CD4-positive, alpha-beta T cell treated with Interleukin-2 at 100 ng/mL for 4 hours (primary cell): ENCODE results near the gene RAB7A.
"Not testable (repeated sequence)": the region's sequence is repeated elsewhere in the genome, so short reads cannot be mapped to it uniquely, and the experiment has no call there.

Experiments
- DNase-seq: peaks from one replicate; pipeline ENCODE4 v3.0.0-alpha.2; 2020; ENCODE audit warnings: low spot score

RAB7A gene

DNA sequence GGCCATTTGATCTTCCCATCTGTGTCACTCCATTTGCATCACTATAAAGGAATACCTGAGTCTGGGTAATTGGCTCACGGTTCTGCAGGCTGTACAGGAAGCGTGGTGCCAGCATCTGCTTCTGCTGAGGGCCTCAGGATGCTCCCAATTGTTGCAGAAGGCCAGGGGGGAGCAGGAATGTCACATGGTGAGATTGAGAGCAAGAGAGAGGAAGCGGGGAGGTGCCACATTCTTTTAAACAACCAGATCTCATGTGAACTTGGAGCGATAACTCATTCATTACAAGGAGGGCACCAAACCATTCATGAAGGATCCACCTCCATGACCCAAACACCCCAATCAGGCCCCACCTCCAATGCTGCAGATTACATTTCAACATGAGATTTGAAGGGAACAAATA, 13.1 kb upstream of the RAB7A start:
- DNase-seq = no peak

GRCh38 chr3:128714887-128715491, 11.0 kb upstream of the RAB7A start:
- DNase-seq = peak; percentile 28

DNA sequence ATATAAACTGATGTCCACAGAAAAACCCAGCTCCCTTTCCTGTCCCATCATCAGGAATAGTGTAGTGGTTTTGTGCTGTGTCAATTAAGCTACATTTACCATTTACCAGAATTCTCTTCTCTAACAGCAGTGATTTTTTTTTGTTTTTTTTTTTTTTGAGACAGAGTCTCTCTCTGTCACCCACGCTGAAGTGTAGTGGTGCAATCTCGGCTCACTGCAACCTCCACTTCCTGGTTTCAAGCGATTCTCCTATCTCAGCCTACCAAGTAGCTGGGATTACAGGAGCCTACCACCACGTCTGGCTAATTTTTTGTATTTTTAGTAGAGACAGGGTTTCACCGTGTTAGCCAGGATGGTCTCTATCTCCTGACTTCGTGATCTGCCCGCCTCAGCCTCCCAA, 7.1 kb upstream of the RAB7A start:
- DNase-seq = not testable (repeated sequence)

DNA sequence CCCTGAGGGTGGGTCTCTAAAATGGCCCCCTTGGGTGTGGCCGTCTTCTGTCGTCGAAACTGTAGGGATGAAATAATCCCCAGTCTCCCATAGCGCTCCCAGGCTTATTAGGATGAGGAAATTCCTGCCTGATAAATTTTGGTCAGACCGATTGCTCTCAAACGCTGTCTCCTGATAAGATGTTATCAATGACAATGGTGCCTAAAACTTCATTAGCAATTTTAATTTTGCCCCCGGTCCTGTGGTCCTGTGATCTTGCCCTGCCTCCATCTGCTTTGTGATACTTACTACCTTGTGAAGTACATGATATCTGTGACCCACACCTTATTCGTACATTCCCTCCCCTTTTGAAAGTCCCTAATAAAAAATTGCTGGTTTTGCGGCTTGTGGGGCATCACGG, 5.1 kb upstream of the RAB7A start:
- no peak for DNase-seq

GRCh38 chr3:128723477-128723876, 2.5 kb upstream of the RAB7A start:
- DNase-seq = no peak

DNA sequence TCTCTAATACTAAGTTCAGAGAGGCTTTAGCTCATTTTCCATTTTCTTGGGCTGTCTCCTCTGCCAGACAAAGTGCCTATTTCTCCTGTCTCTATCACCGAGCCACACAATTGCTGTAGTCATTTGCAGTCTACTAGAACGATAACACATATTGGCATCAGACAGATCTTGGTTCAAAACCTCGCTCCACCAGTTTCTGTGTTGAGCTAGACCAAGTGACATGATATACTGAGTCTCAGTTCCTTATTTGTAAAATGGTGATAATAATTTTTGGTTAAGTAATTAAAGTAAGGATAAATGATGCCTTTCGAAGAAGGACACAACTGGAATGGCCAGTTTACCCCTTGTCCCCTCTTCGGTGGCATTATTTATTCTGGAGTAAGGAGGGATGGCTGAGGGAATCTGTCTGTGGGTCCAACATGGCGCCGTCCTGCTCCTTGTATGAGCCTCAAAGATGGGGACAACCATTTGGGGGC, 398 bp upstream of the RAB7A start:
- DNase-seq = no peak

DNA sequence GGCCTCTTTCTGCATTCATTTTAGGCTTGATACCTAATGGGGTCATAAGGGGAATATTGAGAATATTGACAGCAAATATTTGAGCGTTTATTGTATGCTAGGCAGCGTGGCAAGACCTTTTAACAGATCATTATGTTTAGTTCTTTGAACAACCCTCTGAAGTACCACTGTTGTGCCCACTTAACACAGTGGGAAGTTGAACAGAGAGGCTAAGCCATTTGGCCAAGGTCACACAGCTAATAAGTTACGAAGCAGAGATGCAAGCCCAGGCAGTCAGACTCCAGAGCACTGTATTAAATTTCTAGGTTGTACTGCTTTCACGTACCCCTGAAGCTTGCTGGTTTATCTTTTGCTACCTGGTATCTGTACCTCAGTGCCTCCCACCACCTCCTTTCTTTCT, 1.1 kb downstream of the RAB7A start:
- no peak for DNase-seq

DNA sequence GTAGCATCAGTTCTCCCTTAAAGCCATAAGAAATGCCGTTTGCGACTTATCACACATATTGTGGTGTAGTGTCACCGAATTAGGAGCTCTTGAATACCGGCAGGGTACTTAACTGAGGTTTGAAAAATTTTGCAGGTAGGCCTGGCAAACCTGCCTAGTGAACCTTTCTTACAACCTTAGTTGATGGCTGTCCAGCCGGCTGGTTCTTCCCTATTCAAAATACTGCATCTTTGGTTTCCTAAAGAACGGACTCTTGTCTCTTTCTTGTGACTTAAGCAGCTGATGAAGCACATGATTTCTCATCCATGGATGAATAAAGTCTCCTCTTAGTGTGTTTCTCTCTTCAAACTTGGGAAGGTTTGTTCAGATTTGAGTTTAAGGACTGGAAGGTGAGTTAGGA, 1.5 kb downstream of the RAB7A start:
- DNase-seq = no peak

- DNase-seq = no peak
These were observed 2.0 kb downstream of the RAB7A start for GRCh38 chr3:128727996-128728395.

DNA sequence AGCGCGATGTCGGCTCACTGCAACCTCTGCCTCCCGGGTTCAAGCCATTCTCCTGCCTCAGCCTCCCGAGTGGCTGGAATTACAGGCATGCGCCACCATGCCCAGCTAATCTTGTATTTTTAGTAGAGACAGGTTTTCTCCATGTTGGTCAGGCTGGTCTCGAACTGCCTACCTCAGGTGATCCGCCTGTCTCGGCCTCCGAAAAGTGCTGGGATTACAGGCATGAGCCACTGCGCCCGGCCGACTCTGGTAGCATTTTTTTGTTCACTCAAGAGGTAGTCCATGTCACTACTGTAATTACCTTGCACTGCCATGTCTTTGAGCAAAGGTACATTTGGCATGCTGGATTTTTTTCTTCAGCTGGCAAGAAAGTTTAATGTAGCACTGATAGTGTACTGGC, 2.5 kb downstream of the RAB7A start:
- not testable (repeated sequence) for DNase-seq

DNA sequence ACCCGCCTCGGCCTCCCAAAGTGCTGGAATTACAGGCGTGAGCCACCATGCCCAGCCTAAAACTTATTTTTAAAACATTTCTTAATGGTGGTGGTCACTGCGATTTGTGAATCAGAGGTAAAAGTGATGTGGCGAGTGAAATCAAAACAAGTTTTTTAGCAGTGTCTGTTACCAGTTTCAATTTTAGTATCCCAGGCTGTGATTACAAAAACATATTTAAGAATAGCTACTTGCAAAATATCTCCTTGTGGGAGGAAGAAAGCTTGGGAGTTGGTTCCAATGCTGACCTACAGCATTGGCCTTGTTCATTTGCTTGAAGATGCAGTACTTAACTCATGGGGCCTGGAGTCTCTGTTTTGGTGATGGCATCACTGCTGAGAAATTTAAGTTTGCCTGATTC, 4.5 kb downstream of the RAB7A start:
- DNase-seq = no peak

DNA sequence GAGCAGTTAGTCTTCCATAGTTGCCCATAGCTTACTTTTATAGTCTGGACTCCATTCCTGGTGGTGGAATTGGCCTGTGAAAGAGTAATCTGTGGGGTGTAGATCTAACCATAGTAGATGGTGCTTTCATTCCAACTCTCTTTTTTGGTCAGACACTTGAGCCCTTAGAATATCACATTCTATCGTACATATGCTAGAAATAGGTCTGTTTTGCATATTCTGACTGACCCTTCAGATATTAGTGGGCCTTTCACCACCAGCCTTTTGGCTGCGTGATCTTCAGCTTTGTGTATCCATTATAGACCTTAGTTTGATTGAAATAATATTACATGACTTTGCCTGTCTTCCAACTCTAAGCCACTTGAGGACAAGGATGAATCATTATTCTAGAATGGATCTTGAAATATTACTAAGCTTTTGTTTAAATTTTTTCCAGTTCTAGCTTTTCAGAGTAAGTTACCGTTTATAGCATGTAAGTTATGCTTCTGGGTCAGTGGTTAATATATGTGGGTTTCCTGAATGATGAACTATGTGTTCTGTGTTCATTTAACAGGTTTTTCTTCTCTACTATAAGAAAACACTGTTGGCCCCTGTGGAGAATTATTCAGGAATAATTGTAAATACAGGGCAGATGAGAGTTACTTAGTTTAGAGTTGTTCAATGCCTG, 8.7 kb downstream of the RAB7A start:
- no peak for DNase-seq

DNA sequence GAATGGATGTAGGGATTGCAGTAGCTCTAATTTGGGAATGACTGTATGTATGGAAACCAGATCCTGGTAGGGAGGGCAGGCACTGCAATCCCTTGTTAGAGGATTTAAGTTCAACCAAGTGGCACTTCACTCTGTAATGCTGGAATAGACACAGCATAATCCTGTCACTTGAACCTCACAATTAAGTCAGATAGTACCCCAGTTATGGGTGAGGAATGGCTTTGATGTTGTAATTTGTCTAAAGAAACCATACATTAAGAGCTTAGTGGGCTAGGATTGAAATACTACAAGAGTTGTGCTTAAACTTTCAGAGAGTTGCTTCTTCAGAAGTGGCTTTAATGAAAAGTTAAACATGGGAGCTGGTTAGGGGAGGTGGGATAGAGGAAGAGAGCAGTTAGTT, 9.3 kb downstream of the RAB7A start:
- DNase-seq = no peak

GRCh38 chr3:128735884-128736283, 9.9 kb downstream of the RAB7A start:
- no peak for DNase-seq

DNA sequence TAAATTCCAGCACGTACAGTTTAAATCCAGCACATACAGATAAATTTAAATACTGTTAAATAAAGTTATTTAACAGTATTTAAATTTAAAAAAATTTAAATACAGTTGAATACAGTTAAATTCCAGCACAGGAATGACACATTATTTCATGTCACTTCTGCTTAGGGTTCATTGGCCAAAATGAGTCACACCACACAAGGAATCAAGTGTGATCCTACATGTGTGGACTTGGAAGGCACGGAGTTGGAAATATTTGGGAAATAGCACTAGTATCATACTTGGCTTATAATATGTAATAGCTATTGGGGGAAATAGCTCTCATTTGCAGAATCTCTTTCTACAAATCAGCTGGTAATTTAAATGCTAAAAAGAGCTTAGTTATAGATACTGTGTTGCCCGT, 10.6 kb downstream of the RAB7A start:
- DNase-seq = no peak

DNA sequence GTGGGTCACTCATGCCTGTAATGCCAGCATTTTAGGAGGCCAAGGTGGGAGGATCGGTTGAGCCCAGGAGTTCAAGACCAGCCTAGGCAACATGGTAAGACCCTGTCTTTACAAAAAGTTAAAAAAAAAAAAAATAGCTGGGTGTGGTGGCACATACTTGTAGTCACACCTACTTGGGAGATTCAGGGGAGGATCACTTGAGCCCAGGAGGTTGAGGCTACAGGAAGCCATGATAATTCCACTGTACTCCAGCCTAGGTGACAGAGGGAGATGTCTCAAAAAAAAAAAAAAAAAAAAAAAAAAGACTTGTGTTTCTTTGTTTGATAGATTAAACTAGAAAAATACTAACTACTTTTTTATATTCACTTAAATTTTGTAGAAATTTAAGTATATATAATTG, 14.6 kb downstream of the RAB7A start:
- no peak for DNase-seq

GRCh38 chr3:128742821-128743594, 17.0 kb downstream of the RAB7A start:
- no peak for DNase-seq

- DNase-seq = no peak
These were observed 19.8 kb downstream of the RAB7A start for GRCh38 chr3:128745742-128746141.

GRCh38 chr3:128746881-128747280, 20.9 kb downstream of the RAB7A start:
- no peak for DNase-seq

DNA sequence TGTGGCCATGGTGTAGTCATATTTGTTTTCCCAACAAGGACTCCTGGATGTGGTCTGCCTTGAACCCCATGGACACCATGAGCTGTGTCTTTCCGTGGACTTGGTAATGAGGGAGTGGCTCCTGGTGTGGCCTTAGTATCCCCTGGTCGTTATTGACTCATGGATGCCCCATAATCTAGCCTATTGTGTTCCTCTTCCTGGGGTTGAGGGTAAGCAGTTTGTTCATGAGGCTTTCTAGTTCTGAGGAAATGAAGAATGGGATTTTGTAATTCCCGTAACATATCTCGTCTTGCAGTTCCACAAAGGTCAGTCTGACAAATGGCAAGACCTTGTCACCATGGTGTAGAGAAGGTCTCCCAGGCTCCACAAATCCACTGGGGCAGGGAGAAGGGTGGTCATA, 22.6 kb downstream of the RAB7A start:
- DNase-seq = no peak

DNA sequence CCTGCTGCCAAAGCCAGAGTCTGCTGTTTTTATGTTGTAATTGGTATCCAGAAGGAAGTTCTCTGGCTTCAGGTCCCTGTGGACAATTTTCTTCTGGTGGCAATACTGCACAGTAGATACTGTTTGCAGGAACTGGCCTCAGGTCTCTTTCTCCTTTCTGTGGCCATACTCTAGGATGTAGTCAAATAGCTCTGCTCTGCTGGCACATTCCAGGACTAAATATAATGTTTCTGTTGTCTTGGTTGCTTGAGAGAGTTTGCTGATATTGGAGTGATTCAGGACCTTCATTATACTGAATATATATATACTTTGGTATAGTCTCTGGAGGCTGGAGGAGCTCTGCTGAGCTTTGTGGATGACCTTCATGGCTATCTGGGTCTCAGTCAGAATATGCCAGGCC, 23.1 kb downstream of the RAB7A start:
- DNase-seq = no peak

DNA sequence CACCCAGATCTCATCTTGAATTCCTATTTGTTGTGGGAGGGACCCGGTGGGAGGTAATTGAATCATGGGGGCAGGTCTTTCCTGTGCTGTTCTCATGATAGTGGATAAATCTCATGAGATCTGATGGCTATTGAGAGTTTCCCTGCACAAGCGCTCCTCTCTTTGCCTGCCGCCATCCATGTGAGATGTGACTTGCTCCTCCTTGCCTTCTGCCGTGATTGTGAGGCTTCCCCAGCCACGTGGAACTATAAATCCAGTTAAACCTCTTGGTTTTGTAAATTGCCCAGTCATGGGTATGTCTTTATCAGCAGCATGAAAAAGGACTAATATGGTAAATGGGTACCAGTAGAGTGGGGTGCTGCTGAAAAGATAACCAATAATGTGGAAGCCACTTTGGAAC, 23.6 kb downstream of the RAB7A start:
- not testable (repeated sequence) for DNase-seq

DNA sequence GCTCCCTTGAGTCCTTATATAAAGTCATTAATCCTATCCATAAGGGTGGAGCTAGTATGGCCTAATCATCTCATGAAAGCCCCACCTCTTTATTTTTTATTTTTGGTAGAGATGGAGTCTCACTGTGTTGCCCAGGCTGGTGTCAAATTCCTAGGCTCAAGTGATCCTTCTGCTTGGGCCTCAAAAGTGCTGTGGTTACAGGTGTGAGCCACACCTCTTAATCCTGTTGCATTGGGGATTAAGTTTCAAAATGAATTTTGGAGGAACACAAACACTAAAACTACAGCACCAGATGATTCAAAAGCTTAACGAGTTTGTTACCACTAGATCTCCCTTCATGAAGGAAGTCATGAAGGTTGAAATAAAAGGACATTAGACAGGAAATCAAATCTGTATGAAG, 27.7 kb downstream of the RAB7A start:
- DNase-seq = no peak
